Measurements from ENCODE around the gene GSTM3. TPM values are rescaled to one million over a fixed set of nuclear protein-coding genes. Genes with fewer than 3 reads are reported as not detected.

Gene GSTM3
- total and polyA plus RNA-seq, 10 of the 15 experiments (the other 5 are each of a cell fraction or from before 2014, with no cell fraction given): not detected

- TF ChIP-seq, protein P1, sequence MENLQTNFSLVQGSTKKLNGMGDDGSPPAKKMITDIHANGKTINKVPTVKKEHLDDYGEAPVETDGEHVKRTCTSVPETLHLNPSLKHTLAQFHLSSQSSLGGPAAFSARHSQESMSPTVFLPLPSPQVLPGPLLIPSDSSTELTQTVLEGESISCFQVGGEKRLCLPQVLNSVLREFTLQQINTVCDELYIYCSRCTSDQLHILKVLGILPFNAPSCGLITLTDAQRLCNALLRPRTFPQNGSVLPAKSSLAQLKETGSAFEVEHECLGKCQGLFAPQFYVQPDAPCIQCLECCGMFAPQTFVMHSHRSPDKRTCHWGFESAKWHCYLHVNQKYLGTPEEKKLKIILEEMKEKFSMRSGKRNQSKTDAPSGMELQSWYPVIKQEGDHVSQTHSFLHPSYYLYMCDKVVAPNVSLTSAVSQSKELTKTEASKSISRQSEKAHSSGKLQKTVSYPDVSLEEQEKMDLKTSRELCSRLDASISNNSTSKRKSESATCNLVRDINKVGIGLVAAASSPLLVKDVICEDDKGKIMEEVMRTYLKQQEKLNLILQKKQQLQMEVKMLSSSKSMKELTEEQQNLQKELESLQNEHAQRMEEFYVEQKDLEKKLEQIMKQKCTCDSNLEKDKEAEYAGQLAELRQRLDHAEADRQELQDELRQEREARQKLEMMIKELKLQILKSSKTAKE (IDR thresholded peaks at IDR 0.05; ENCODE audit: low read depth, poor library complexity, severe bottlenecking): no peak
- TF ChIP-seq CEBPB (IDR thresholded peaks at IDR 0.05; ENCODE audit: borderline replicate concordance in 1 of 2, low read depth in 2 of 2, low read length in 2 of 2): no peak
- TF ChIP-seq REST (IDR thresholded peaks at IDR 0.05; ENCODE audit: low read depth, low read length): no peak
- TF ChIP-seq BMI1 (IDR thresholded peaks at IDR 0.05; ENCODE audit: borderline replicate concordance): no peak
- TF ChIP-seq MTA3 (IDR thresholded peaks at IDR 0.05; ENCODE audit: borderline replicate concordance, low read length): no peak
- TF ChIP-seq MXI1 (IDR thresholded peaks at IDR 0.05; ENCODE audit: low read depth, low read length): no peak
- TF ChIP-seq ELK1 (IDR thresholded peaks at IDR 0.05; ENCODE audit: low read depth, low read length): no peak
- TF ChIP-seq, protein P2, sequence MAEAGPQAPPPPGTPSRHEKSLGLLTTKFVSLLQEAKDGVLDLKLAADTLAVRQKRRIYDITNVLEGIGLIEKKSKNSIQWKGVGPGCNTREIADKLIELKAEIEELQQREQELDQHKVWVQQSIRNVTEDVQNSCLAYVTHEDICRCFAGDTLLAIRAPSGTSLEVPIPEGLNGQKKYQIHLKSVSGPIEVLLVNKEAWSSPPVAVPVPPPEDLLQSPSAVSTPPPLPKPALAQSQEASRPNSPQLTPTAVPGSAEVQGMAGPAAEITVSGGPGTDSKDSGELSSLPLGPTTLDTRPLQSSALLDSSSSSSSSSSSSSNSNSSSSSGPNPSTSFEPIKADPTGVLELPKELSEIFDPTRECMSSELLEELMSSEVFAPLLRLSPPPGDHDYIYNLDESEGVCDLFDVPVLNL (IDR thresholded peaks at IDR 0.05; ENCODE audit: low read depth, low read length): no peak
- no peak for TF ChIP-seq ZNF24 (IDR thresholded peaks at IDR 0.05)
- TF ChIP-seq, protein P3, sequence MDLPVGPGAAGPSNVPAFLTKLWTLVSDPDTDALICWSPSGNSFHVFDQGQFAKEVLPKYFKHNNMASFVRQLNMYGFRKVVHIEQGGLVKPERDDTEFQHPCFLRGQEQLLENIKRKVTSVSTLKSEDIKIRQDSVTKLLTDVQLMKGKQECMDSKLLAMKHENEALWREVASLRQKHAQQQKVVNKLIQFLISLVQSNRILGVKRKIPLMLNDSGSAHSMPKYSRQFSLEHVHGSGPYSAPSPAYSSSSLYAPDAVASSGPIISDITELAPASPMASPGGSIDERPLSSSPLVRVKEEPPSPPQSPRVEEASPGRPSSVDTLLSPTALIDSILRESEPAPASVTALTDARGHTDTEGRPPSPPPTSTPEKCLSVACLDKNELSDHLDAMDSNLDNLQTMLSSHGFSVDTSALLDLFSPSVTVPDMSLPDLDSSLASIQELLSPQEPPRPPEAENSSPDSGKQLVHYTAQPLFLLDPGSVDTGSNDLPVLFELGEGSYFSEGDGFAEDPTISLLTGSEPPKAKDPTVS (IDR thresholded peaks at IDR 0.05; ENCODE audit: low read depth, low read length): no peak
- no peak for TF ChIP-seq SREBF1 (IDR thresholded peaks at IDR 0.05; ENCODE audit: low read length)
- no peak for TF ChIP-seq ZBTB40 (IDR thresholded peaks at IDR 0.05; ENCODE audit: borderline replicate concordance)
Observed at GRCh38 chr1:109768335-109768650, 27.5 kb upstream of the GSTM3 start (continued).

Data from GM12878 (cell line).